Neutrophil (primary cell): ENCODE results near the gene RAD51B.

Source experiments
- H3K27ac ChIP-seq: fragments of 200-600 bp; sonication (generic); 2 replicates; pipeline ENCODE4 v1.5.1; 2016; ENCODE audit warnings: mild to moderate bottlenecking, moderate library complexity
- H3K27me3 ChIP-seq: fragments of 200-600 bp; sonication (generic); 2 replicates; pipeline ENCODE4 v1.6.0; 2016; ENCODE audit warnings: mild to moderate bottlenecking
- H3K36me3 ChIP-seq: fragments of 200-600 bp; sonication (generic); 2 replicates; pipeline ENCODE4 v1.5.1; 2017
- H3K4me1 ChIP-seq, 2 experiments: fragments of 200-600 bp in 1 of 2; sonication (generic) in 1 of 2; 1 replicate in 1 of 2; 2 replicates in 1 of 2; pipeline versions ENCODE4 v1.5.1 to v1.6.1; 2013 to 2016; ENCODE audit warnings: low read depth in 1 of 2, low read length in 1 of 2, mild to moderate bottlenecking in 1 of 2, moderate library complexity in 1 of 2; ENCODE audit not compliant: control insufficient read depth in 1 of 2, insufficient read depth in 1 of 2
- H3K4me3 ChIP-seq, 2 experiments: fragments of 200-600 bp in 1 of 2; sonication (generic) in 1 of 2; 1 replicate in 1 of 2; 2 replicates in 1 of 2; pipeline ENCODE4 v1.5.1; 2013 to 2016; ENCODE audit warnings: low read depth in 1 of 2, low read length in 1 of 2, mild to moderate bottlenecking in 1 of 2, moderate library complexity in 1 of 2
- H3K9me3 ChIP-seq: fragments of 200-600 bp; sonication (generic); 2 replicates; pipeline ENCODE4 v1.5.1; 2016
- TF ChIP-seq, protein P1 (sequence below): fragments of 200-600 bp; sonication (generic); IDR thresholded peaks from 2 replicates; pipeline ENCODE4 v1.5.1; 2016; ENCODE audit warnings: antibody characterized with exemption

RAD51B gene

DNA sequence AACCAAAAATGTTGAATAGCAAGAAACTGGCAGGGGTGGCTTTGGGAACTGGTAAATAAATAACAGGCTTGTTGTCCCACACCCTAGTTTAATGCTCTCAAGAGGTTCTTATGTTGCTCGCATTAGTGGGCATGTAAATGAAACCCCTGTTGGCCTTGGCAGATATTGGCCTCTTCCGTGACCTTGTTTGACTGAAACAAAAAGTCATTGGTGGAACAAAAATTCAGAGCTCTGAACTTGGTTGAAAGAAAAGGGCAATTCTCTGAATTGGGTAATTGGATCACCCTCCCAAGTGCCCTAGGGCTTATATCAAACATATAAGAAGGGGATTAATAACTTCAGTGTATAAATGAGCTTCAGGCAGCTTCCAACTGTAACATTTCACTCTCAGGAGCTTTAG, 547.1 kb downstream of the RAD51B start:
- TF ChIP-seq, protein P1, sequence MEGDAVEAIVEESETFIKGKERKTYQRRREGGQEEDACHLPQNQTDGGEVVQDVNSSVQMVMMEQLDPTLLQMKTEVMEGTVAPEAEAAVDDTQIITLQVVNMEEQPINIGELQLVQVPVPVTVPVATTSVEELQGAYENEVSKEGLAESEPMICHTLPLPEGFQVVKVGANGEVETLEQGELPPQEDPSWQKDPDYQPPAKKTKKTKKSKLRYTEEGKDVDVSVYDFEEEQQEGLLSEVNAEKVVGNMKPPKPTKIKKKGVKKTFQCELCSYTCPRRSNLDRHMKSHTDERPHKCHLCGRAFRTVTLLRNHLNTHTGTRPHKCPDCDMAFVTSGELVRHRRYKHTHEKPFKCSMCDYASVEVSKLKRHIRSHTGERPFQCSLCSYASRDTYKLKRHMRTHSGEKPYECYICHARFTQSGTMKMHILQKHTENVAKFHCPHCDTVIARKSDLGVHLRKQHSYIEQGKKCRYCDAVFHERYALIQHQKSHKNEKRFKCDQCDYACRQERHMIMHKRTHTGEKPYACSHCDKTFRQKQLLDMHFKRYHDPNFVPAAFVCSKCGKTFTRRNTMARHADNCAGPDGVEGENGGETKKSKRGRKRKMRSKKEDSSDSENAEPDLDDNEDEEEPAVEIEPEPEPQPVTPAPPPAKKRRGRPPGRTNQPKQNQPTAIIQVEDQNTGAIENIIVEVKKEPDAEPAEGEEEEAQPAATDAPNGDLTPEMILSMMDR, result no peak
- Histone ChIP-seq H3K27ac (no peak overlapping the region), H3K9me3 (no peaks in the 10 kb centered on the region), H3K4me1 (peaks cover 15 to 17% of the 10 kb centered on the region in 2 experiments), H3K36me3 (no peaks in the 10 kb centered on the region), H3K27me3 (no peaks in the 10 kb centered on the region), H3K4me3 (no peak overlapping the region)

DNA sequence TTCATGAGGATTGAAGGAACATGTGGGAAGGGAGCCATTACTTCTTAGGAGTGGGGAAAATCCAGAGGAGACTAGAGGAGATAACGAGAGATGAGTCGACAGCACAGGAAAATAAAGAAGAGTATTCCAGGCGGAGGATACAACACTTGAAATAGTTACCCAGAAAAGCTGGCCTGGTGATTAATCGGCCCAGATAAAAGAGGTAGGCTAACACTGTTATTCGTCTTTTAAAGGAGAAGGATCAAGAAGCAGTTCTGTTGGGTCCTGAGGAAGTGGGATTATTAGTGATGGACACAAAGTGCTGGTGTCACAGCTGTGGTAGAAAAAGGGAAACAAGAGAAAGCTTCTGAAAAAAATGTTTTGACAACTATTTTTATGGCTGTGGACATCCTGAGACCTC, 548.0 kb downstream of the RAD51B start:
- H3K4me3 ChIP-seq, result no peak overlapping the region
- TF ChIP-seq, protein P1, result no peak
- H3K4me1 ChIP-seq, result peaks cover 15 to 17% of the 10 kb centered on the region in 2 experiments
- no peaks in the 10 kb centered on the region for H3K27me3 ChIP-seq
- no peaks in the 10 kb centered on the region for H3K36me3 ChIP-seq
- H3K9me3 ChIP-seq, result no peaks in the 10 kb centered on the region
- no peak overlapping the region for H3K27ac ChIP-seq

DNA sequence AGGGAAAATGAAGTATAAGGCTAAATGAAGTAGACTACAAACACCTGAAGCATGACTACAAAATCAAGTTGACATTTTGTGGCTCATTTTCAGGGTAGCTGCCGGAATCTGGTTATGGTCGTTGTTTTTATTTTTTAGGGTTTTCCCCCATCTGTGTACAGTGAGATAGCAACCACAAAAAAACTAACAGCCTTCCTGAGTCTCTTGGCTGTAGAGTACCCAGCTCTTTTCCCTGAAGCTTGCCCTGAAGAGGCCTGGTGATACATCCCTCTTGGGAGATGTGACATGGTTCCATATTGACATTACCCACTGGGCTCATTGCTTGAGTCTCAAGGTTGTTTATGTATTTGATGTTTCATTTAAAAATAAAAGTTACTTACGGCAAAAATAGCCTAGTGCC, 549.3 kb downstream of the RAD51B start:
- TF ChIP-seq, protein P1, result no peak

DNA sequence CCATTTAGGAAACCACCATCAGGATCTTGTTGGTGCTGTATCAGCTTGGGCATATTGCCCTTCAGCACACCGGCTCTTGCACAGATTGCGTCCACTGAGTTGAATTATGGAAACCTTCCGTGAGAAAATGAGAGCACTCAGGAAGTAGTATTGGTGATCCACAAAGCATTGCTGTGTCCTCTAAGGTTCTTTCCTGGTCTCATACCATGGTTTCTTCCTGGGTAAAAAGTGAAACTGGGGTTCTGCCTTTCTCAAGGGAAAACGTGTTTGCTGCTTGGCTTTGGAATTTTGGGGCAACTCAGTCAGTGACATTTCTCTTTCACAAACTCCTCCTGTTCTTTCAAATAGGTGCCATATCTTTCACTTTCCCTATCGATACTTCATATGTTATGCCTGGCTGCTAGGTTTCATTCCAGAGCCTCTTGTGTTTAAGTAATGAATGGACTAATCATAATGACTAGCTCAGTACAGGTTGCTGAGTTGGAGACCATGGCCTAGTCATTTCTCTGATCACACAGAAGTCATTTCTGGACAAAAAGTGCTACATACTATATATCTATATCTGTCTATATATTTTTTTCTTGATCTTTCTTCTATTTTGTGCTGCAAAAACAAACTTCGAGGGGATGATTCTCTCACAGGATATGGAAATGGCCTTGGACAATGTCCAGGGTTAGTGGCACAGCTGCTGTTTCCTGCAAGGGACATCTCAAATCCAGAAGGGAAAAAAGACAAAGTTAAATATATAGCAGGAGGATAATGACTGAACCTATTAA, 549.9 kb downstream of the RAD51B start:
- no peak overlapping the region for H3K27ac ChIP-seq

More for the DNA sequence above, 549.3 kb downstream of the RAD51B start:
- no peaks in the 10 kb centered on the region for H3K27me3 ChIP-seq
- peaks cover 4 to 5% of the 10 kb centered on the region in 2 experiments for H3K4me1 ChIP-seq
- no peak overlapping the region for H3K27ac ChIP-seq
- H3K9me3 ChIP-seq, result no peaks in the 10 kb centered on the region
- H3K36me3 ChIP-seq, result no peaks in the 10 kb centered on the region
- H3K4me3 ChIP-seq, result no peak overlapping the region

DNA sequence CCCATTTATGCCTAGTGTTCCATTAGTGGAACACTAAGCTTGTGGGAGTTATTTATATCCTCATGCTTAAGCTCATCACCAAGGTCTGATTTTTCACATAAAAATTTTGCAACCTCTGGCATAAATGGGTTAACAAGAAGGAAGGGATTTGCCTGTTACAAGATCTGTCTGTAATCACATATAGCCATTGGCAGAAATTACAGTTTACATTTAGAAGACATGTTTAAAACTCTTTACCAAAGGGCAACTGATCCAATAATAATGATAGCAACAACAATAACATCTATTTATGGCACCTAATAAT, 550.4 kb downstream of the RAD51B start:
- Histone ChIP-seq H3K9me3 (no peaks in the 10 kb centered on the region), H3K4me3 (no peak overlapping the region), H3K27me3 (no peaks in the 10 kb centered on the region), H3K36me3 (no peaks in the 10 kb centered on the region), H3K4me1 (no peaks in the 10 kb centered on the region), H3K27ac (no peak overlapping the region)
- TF ChIP-seq, protein P1, result no peak

More for the DNA sequence above, 549.9 kb downstream of the RAD51B start:
- no peaks in the 10 kb centered on the region for H3K4me1 ChIP-seq
- TF ChIP-seq, protein P1, result no peak
- no peaks in the 10 kb centered on the region for H3K36me3 ChIP-seq
- no peak overlapping the region for H3K4me3 ChIP-seq
- H3K27me3 ChIP-seq, result no peaks in the 10 kb centered on the region
- no peaks in the 10 kb centered on the region for H3K9me3 ChIP-seq
